Measurements from ENCODE around the gene PTPRO.

The PTPRO gene

GRCh38 chr12:15443611-15444010 lies 121.3 kb downstream of the PTPRO start:
- DNase-seq (ENCODE audit: low read depth in 2 of 2, low spot score in 1 of 2): no peak

GRCh38 chr12:15444523-15444922 lies 122.2 kb downstream of the PTPRO start:
- DNase-seq (ENCODE audit: low read depth in 2 of 2, low spot score in 1 of 2): no peak

GRCh38 chr12:15446807-15447206 lies 124.5 kb downstream of the PTPRO start:
- no peak for DNase-seq (ENCODE audit: low read depth in 2 of 2, low spot score in 1 of 2)

- no peak for DNase-seq (ENCODE audit: low read depth in 2 of 2, low spot score in 1 of 2)
These were observed 131.3 kb downstream of the PTPRO start for GRCh38 chr12:15453613-15454012.

- DNase-seq (ENCODE audit: low read depth in 2 of 2, low spot score in 1 of 2): no peak
These were observed 135.7 kb downstream of the PTPRO start for GRCh38 chr12:15458008-15458407.

- DNase-seq (ENCODE audit: low read depth in 2 of 2, low spot score in 1 of 2): no peak
These were observed 146.6 kb downstream of the PTPRO start for GRCh38 chr12:15468911-15469310.

- DNase-seq (ENCODE audit: low read depth in 2 of 2, low spot score in 1 of 2): no peak
These were observed 147.0 kb downstream of the PTPRO start for GRCh38 chr12:15469356-15469755.

- DNase-seq (ENCODE audit: low read depth in 2 of 2, low spot score in 1 of 2): no peak
These were observed 149.7 kb downstream of the PTPRO start for GRCh38 chr12:15472036-15472435.

GRCh38 chr12:15474766-15475165 lies 152.5 kb downstream of the PTPRO start:
- DNase-seq (ENCODE audit: low read depth in 2 of 2, low spot score in 1 of 2): no peak

- DNase-seq (ENCODE audit: low read depth in 2 of 2, low spot score in 1 of 2): no peak
These were observed 155.5 kb downstream of the PTPRO start for GRCh38 chr12:15477761-15478160.

- DNase-seq (ENCODE audit: low read depth in 2 of 2, low spot score in 1 of 2): no peak
These were observed 159.5 kb downstream of the PTPRO start for GRCh38 chr12:15481846-15482245.

GRCh38 chr12:15485466-15485865 lies 163.2 kb downstream of the PTPRO start:
- no peak for DNase-seq (ENCODE audit: low read depth in 2 of 2, low spot score in 1 of 2)

- DNase-seq (ENCODE audit: low read depth in 2 of 2, low spot score in 1 of 2): no peak
These were observed 164.6 kb downstream of the PTPRO start for GRCh38 chr12:15486859-15487258.

- no peak for DNase-seq (ENCODE audit: low read depth in 2 of 2, low spot score in 1 of 2)
These were observed 166.2 kb downstream of the PTPRO start for GRCh38 chr12:15488481-15488880.

- no peak for DNase-seq (ENCODE audit: low read depth in 2 of 2, low spot score in 1 of 2)
These were observed 172.2 kb downstream of the PTPRO start for GRCh38 chr12:15494329-15495046.

GRCh38 chr12:15495746-15496145 lies 173.4 kb downstream of the PTPRO start:
- no peak for DNase-seq (ENCODE audit: low read depth in 2 of 2, low spot score in 1 of 2)

GRCh38 chr12:15496738-15497137 lies 174.4 kb downstream of the PTPRO start:
- DNase-seq (ENCODE audit: low read depth in 2 of 2, low spot score in 1 of 2): no peak

GRCh38 chr12:15497671-15498292 lies 175.5 kb downstream of the PTPRO start:
- no peak for DNase-seq (ENCODE audit: low read depth in 2 of 2, low spot score in 1 of 2)

- DNase-seq (ENCODE audit: low read depth in 2 of 2, low spot score in 1 of 2): no peak
These were observed 179.9 kb downstream of the PTPRO start for GRCh38 chr12:15502211-15502610.

- DNase-seq (ENCODE audit: low read depth in 2 of 2, low spot score in 1 of 2): no peak
These were observed 183.3 kb downstream of the PTPRO start for GRCh38 chr12:15505616-15506015.

GRCh38 chr12:15515010-15515409 lies 192.7 kb downstream of the PTPRO start:
- DNase-seq (ENCODE audit: low read depth in 2 of 2, low spot score in 1 of 2): no peak

GRCh38 chr12:15520083-15520482 lies 197.8 kb downstream of the PTPRO start:
- no peak for DNase-seq (ENCODE audit: low read depth in 2 of 2, low spot score in 1 of 2)

- DNase-seq (ENCODE audit: low read depth in 2 of 2, low spot score in 1 of 2): no peak
These were observed 198.5 kb downstream of the PTPRO start for GRCh38 chr12:15520844-15521243.
